Midbrain (tissue), 1 donor: Measurements from ENCODE around the gene MRPS12.

Experiments used
- DNase-seq: peaks from one replicate; lab custom pipeline; 2025; lab: John Stamatoyannopoulos, UW

Gene MRPS12

DNA sequence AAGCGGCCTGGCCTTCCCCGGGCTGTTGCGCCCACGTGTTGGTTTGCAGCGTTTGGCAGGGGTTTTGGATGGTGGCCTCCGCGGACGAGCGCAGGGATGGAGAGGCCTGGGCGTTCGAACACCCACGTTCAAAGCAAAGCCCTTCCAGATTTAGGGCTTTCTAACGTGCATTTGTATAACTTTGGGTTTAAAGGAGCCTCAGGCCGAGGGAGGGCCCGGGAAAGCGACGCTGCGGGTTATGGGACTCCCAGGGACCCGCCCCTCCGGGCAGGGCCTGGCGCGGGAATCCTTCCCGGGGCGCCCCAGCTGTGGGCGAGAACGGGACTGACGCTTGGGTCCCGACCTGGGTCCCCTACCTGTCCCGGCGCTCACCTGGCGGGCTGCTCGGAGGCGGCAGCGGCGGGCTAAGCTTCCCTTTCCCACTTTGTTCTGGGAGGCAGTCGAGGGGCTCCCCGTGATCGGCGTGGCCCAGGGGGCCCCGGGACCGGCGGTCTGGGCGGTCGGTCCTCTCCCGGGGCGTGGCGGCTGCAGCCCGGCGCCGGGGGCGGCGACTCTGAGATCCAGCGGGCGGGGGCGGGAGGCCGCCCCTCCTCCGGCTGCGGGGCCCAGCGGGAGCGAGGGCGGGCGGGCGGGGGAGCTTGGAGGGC is 44.6 kb downstream of the MRPS12 start, which contains the start of gene FBXO17:
FBXO17 (minus strand) TSS at position 529 of the 647 bp plus-strand sequence. CDS start 25,423 bp downstream, outside the sequence.
- peak; percentile 20 for DNase-seq

DNA sequence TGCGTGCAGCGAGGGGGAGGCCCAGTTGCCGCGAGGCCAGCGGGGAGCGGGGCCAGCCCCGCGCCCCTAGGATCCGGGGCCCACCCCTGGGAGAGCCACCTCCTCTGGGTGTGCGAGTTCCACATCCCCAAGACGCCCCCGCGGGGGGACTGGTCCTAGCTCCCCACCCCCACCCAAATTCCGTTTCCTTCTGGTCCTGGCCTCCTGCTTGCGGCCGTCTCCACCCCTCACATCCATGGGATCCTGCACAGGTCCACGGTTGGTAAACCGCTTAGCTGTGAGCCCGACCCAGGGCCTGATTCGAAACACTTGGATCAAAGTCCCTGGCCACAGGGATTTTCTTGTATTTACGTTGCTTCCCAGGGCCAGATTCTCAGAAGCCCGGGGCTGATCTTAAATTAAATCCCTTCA is 45.1 kb downstream of the MRPS12 start:
- no peak for DNase-seq

DNA sequence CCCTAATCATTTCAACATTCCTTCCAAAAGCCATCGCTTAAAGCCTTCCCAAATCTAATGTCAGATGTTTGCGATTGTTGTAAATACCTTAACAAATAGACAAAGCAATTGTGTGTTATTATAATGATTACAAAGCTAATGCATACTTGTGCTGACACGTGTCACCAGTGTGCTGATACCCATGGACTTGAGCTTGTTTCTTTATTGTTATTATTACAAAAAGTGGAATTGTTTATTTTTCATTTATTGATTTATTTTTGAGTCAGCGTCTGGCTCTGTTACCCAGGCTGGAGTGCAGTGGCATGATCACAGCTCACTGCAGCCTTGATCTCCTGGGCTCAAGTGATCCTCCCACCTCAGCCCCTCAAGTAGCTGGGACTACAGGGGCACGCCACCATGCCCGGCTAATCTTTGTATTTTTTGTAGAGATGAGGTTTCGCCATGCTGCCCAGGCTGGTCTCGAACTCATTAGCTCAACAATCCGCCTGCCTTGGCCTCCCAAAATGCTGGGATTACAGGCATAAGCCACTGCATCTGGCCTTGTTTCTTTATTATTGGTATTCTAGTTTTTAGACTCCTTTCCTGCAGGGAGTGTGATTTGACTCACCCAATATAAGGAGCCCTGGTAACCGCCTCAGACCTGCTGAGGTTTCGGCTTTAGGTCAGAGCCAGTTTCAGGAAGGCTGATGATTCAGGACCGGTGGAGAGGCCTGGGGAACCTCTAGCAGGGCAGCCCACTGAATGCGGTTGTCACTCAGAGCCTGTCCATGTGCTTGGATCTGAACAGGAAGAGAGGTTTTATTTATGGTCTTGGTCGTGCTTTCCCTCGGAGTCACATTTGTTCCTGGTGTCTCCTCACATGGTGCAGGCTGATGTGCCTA is 46.9 kb downstream of the MRPS12 start:
- no peak for DNase-seq

DNA sequence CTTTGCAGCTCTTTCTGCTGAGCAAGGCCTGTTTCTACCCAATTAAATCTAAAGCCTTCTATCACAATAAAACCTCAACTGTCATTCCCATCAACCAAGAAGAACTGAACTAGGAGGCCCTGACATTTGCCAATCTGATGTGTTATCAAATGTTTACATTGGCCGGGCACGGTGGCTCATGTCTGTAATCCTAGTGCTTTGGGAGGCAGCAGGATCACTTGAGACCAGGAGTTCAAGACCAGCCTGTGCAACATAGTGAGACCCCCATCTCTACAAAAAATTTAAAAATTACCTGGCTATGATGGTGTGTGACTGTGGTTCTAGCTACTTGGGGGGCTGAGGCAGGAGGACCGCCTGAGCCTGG is 47.6 kb downstream of the MRPS12 start:
- no peak for DNase-seq

DNA sequence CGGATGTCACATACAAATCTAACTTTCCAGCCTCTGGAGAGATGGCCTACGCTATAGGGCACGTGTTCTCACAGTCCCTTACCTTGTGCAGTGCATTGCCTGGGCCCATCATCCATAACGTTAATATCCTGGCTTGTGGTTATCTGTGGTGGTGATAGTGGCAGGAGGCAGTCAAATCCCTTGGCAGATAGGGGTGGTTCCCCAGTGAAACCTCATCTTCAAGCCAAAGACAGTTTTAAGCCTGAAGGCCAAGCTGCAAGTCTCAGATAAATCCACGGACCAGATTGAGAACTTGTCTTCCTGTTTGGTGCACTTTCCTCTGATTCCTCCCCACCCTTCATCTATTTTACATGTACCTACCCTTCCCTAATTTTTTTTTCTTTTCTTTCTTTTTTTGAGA is 49.1 kb downstream of the MRPS12 start:
- no peak for DNase-seq

DNA sequence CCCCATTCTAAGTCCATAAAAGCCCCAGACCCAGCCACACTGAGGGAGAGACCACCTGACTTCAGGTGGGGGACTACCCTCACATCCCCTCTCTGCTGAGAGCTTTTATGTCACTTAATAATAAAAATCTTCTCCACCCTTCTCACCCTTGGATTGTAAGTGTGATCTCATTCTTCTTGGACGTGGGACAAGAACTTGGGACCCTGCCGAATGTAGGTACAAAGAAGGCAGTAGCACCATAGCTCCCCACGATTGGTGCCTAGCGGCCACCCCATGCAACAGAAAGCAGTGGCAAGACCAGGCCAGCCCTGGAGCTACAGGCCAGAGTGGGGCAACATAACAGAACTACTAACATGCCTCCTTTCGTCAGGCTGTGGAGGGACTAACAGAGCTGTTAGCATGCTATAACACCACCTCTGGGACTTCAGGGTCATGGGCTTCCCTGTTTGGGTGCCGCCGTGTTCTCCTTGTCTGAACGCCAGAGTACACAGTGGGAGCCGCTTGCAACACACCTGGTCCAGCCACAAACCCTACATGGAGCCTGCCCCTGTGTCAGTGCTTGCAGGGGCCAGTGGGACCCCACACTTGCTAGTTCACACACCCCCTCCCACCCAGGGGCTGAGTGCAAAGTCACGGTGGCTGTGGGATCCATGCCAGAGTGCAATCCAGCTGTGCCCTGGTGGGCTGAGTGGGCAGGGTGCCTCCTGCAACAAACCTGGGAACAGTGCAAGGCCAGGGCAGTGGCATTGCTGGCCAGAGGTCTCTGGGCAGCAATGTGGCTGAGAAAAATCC is 50.0 kb downstream of the MRPS12 start:
- DNase-seq: no peak
